HEK293 (cell line): ENCODE data around the gene ELOVL3.

Experiments
- ATF2 ChIP-seq: fragments of 450-650 bp; formaldehyde crosslinking; IDR thresholded peaks from 2 replicates; pipeline ENCODE4 v1.5.1; 2016; ENCODE audit warnings: missing biosample characterization, missing genetic modification characterization, low read depth
- BCL6B ChIP-seq: fragments of 450-650 bp; formaldehyde crosslinking; IDR thresholded peaks from 2 replicates; pipeline ENCODE4 v1.5.1; 2017; ENCODE audit warnings: missing biosample characterization, missing genetic modification characterization
- MEIS1 ChIP-seq: sonication (generic); formaldehyde crosslinking; IDR thresholded peaks from 2 replicates; pipeline ENCODE4 v1.8.1; 2022; ENCODE audit warnings: missing genetic modification reagents, mild to moderate bottlenecking, borderline replicate concordance
- ZNF585B ChIP-seq: fragments of 450-650 bp; formaldehyde crosslinking; IDR thresholded peaks from 2 replicates; pipeline ENCODE4 v1.5.1; 2016; ENCODE audit warnings: missing biosample characterization, missing genetic modification characterization

DNA sequence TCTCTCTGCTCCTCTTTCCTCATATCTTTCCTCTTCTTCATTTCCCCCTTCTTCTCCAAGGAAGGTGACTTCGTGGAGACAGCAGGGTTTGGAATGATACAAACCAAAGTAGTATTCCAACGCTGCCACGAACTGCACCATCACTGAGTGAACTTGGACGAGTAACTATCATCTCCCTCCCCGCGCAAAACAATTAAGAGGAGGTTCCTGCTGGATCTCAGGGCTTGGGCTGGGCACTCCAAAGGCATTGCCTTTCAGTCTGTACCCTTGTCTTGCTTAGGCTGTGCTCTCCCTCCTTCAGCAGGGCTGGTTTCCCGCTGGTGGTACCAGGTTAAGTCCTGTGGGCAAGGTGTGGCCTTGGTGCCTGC is 16.0 kb downstream of the ELOVL3 start:
- TF ChIP-seq ATF2 (no peak), MEIS1 (CRISPR knock-in tag) (no peak), BCL6B (no peak), ZNF585B (tag by site-specific recombination) (no peak)
